ENCODE data around the gene RHBDL2.
"Not testable (repeated sequence)": the region's sequence is repeated elsewhere in the genome, so short reads cannot be mapped to it uniquely, and the experiment has no call there.

The RHBDL2 gene
- total RNA-seq: 0 to 0.09 reads per million in 2 donors

GRCh38 chr1:38941527-38942019, at the start of gene RHBDL2:
Gene RHBDL2 (minus strand): TSS chr1:38941830. CDS start chr1:38919212, 22,618 bp downstream.
- DNase-seq: no peak

- DNase-seq: peak; percentile 92
Measured at GRCh38 chr1:38990738-38991637, 49.4 kb upstream of the RHBDL2 start, which contains the start of gene AKIRIN1. Gene AKIRIN1 (plus strand): TSS chr1:38991276. CDS start chr1:38991381, 105 bp downstream.

GRCh38 chr1:38990386-38990737, 48.7 kb upstream of the RHBDL2 start:
- no peak for DNase-seq

GRCh38 chr1:38989979-38990378, 48.3 kb upstream of the RHBDL2 start:
- no peak for DNase-seq

GRCh38 chr1:38979380-38979779, 37.8 kb upstream of the RHBDL2 start:
- DNase-seq: not testable (repeated sequence)

GRCh38 chr1:38978245-38978542, 36.6 kb upstream of the RHBDL2 start:
- DNase-seq: not testable (repeated sequence)

GRCh38 chr1:38977399-38978244, 36.0 kb upstream of the RHBDL2 start:
- not testable (repeated sequence) for DNase-seq

- DNase-seq: no peak
Measured at GRCh38 chr1:38973659-38974437, 32.2 kb upstream of the RHBDL2 start.

- not testable (repeated sequence) for DNase-seq
Measured at GRCh38 chr1:38973145-38973544, 31.5 kb upstream of the RHBDL2 start.

GRCh38 chr1:38964140-38964548, 22.5 kb upstream of the RHBDL2 start:
- DNase-seq: no peak

GRCh38 chr1:38962560-38962959, 20.9 kb upstream of the RHBDL2 start:
- DNase-seq: no peak

- DNase-seq: no peak
Measured at GRCh38 chr1:38962113-38962512, 20.5 kb upstream of the RHBDL2 start.

- no peak for DNase-seq
Measured at GRCh38 chr1:38958967-38959366, 17.3 kb upstream of the RHBDL2 start.

- DNase-seq: no peak
Measured at GRCh38 chr1:38953433-38953860, 11.8 kb upstream of the RHBDL2 start.

- DNase-seq: no peak
Measured at GRCh38 chr1:38950553-38950952, 8.9 kb upstream of the RHBDL2 start.

- no peak for DNase-seq
Measured at GRCh38 chr1:38944547-38944946, 2.9 kb upstream of the RHBDL2 start.

GRCh38 chr1:38942664-38943428, 1.2 kb upstream of the RHBDL2 start:
- DNase-seq: no peak

GRCh38 chr1:38941093-38941492, 537 bp downstream of the RHBDL2 start:
- no peak for DNase-seq

GRCh38 chr1:38940339-38941047, 1.1 kb downstream of the RHBDL2 start:
- no peak for DNase-seq

- no peak for DNase-seq
Measured at GRCh38 chr1:38938722-38939260, 2.8 kb downstream of the RHBDL2 start.

GRCh38 chr1:38932571-38932970, 9.1 kb downstream of the RHBDL2 start:
- DNase-seq: no peak
